ENCODE results near the gene SHC4.

Gene SHC4

GRCh38 chr15:48966595-48967301 is 3.0 kb upstream of the SHC4 start:
- peak; percentile 85 for DNase-seq

- DNase-seq, result peak; percentile 69
Observed at GRCh38 chr15:48965972-48966371, 2.3 kb upstream of the SHC4 start.

GRCh38 chr15:48964898-48965297 is 1.2 kb upstream of the SHC4 start:
- DNase-seq, result no peak

- peak; percentile 23 for DNase-seq
Observed at GRCh38 chr15:48962662-48963523, 826 bp downstream of the SHC4 start.

GRCh38 chr15:48955967-48956366 is 7.8 kb downstream of the SHC4 start:
- DNase-seq, result no peak

GRCh38 chr15:48955370-48955769 is 8.3 kb downstream of the SHC4 start:
- no peak for DNase-seq

- DNase-seq, result no peak
Observed at GRCh38 chr15:48954538-48954937, 9.2 kb downstream of the SHC4 start.

GRCh38 chr15:48946840-48947187 is 16.9 kb downstream of the SHC4 start:
- no peak for DNase-seq

GRCh38 chr15:48946074-48946839 is 17.5 kb downstream of the SHC4 start:
- peak; percentile 44 for DNase-seq

- DNase-seq, result no peak
Observed at GRCh38 chr15:48945386-48945785, 18.3 kb downstream of the SHC4 start.

GRCh38 chr15:48941904-48942303 is 21.8 kb downstream of the SHC4 start:
- DNase-seq, result no peak

GRCh38 chr15:48940508-48940907 is 23.2 kb downstream of the SHC4 start:
- DNase-seq, result peak; percentile 89

GRCh38 chr15:48939648-48940047 is 24.1 kb downstream of the SHC4 start:
- DNase-seq, result no peak

- DNase-seq, result no peak
Observed at GRCh38 chr15:48937886-48938285, 25.8 kb downstream of the SHC4 start.

- no peak for DNase-seq
Observed at GRCh38 chr15:48936666-48937065, 27.1 kb downstream of the SHC4 start.

- no peak for DNase-seq
Observed at GRCh38 chr15:48935236-48935635, 28.5 kb downstream of the SHC4 start.

- peak; percentile 23 for DNase-seq
Observed at GRCh38 chr15:48930735-48931134, 33.0 kb downstream of the SHC4 start.

GRCh38 chr15:48929661-48930060 is 34.1 kb downstream of the SHC4 start:
- no peak for DNase-seq

- peak; percentile 83 for DNase-seq
Observed at GRCh38 chr15:48928877-48929538, 34.7 kb downstream of the SHC4 start.

- DNase-seq, result peak; percentile 71
Observed at GRCh38 chr15:48925714-48926223, 38.0 kb downstream of the SHC4 start.

GRCh38 chr15:48924528-48925393 is 39.0 kb downstream of the SHC4 start:
- peak; percentile 34 for DNase-seq

- DNase-seq, result no peak
Observed at GRCh38 chr15:48922046-48922445, 41.7 kb downstream of the SHC4 start.
